A549 (cell line): ENCODE results near the gene TCERG1L. TPM values are rescaled to one million over a fixed set of nuclear protein-coding genes. Genes with fewer than 3 reads are reported as not detected.

Experiments
- ATAC-seq, 2 experiments: fragments of 200-7000 bp in 1 of 2; fragments of >200 bp in 1 of 2; cut with Nextera tagmentation in 1 of 2; cut with Tn5 transposase in 1 of 2; 3 replicates each; pipeline versions ENCODE4 v1.8.0 to v1.9.1; 2018 to 2020; ENCODE audit warnings: mild to moderate bottlenecking in 1 of 2, moderate library complexity in 1 of 2
- CTCF ChIA-PET: fragments of 300-600 bp; sonication (Branson Sonifier 250); formaldehyde crosslinking; extraction: SDS; loops from one replicate; lab custom pipeline; 2021; ENCODE audit warnings: antibody characterized with exemption, inconsistent platforms; lab: Yijun Ruan, JAX
- POLR2A ChIA-PET: fragments of 350-600 bp; formaldehyde crosslinking; extraction: SDS; loops from one replicate; lab custom pipeline; 2021; ENCODE audit warnings: antibody characterized with exemption, inconsistent platforms; lab: Yijun Ruan, JAX
- DNase-seq, 2 experiments: peaks; one replicate each; pipeline versions ENCODE4 v3.0.0 to v3.0.0-alpha.2; 2011 to 2016; ENCODE audit warnings: low read depth in 1 of 2, low spot score in 1 of 2
- FAIRE-seq: peaks from 2 replicates; lab custom pipeline; 2011; peaks lifted over from hg19 to GRCh38; lab: Jason Lieb, UNC
- H3K27ac ChIP-seq, 2 experiments: fragments of >200 bp; sonication (Bioruptor Twin); formaldehyde crosslinking; 3 replicates each; pipeline ENCODE4 v1.5.1; 2016 to 2017
- H3K4me1 ChIP-seq: fragments of >200 bp; sonication (Bioruptor Twin); formaldehyde crosslinking; 3 replicates; pipeline ENCODE4 v1.6.1; 2016
- H3K4me2 ChIP-seq: fragments of >200 bp; sonication (Bioruptor Twin); formaldehyde crosslinking; 3 replicates; pipeline ENCODE4 v1.6.1; 2016
- H3K4me3 ChIP-seq: fragments of >200 bp; sonication (Bioruptor Twin); formaldehyde crosslinking; 3 replicates; pipeline ENCODE4 v1.5.1; 2016
- H3K9me3 ChIP-seq: fragments of >200 bp; sonication (Bioruptor Twin); formaldehyde crosslinking; 3 replicates; pipeline ENCODE4 v1.6.1; 2016
- CBX2 ChIP-seq: fragments of 200-600 bp; sonication (generic); IDR thresholded peaks from 2 replicates; pipeline ENCODE4 v1.6.1; 2016; ENCODE audit warnings: low read depth, mild to moderate bottlenecking, borderline replicate concordance
- CEBPB ChIP-seq, 2 experiments: fragments of >200 bp in 1 of 2; sonication (Bioruptor Twin) in 1 of 2; formaldehyde crosslinking in 1 of 2; IDR thresholded peaks; 2 replicates each; pipeline ENCODE4 v1.6.1; 2012 to 2016
- CHD2 ChIP-seq: fragments of 150-350 bp; IDR thresholded peaks from 2 replicates; pipeline ENCODE4 v1.6.1; 2014; ENCODE audit warnings: low read length; ENCODE audit not compliant: partially characterized antibody
- EHF ChIP-seq: fragments of 250-450 bp; sonication (Bioruptor Pico); IDR thresholded peaks from 2 replicates; pipeline ENCODE4 v1.5.0; 2020; ENCODE audit warnings: mild to moderate bottlenecking
- EHMT2 ChIP-seq: fragments of 200-600 bp; sonication (generic); IDR thresholded peaks from 2 replicates; pipeline ENCODE4 v1.6.1; 2016; ENCODE audit warnings: antibody characterized with exemption, low read depth, mild to moderate bottlenecking, moderate library complexity
- ESRRA ChIP-seq: fragments of 150-350 bp; IDR thresholded peaks from 2 replicates; pipeline ENCODE4 v1.6.1; 2014; ENCODE audit warnings: mild to moderate bottlenecking, low read length, borderline replicate concordance
- FOXS1 ChIP-seq: fragments of 250-450 bp; sonication (Bioruptor Pico); IDR thresholded peaks from 2 replicates; pipeline ENCODE4 v1.5.0; 2020; ENCODE audit warnings: mild to moderate bottlenecking, moderate library complexity
- HOXA7 ChIP-seq: fragments of 250-450 bp; sonication (Bioruptor Pico); IDR thresholded peaks from 2 replicates; pipeline ENCODE4 v1.5.0; 2020; ENCODE audit warnings: mild to moderate bottlenecking, moderate library complexity
- HOXB13 ChIP-seq: fragments of 250-450 bp; sonication (Bioruptor Pico); IDR thresholded peaks from 2 replicates; pipeline ENCODE4 v1.5.0; 2020; ENCODE audit warnings: low read depth, mild to moderate bottlenecking, moderate library complexity
- JUNB ChIP-seq: fragments of >200 bp; sonication (Bioruptor Twin); formaldehyde crosslinking; IDR thresholded peaks from 2 replicates; pipeline ENCODE4 v1.6.1; 2016
- KDM5A ChIP-seq: fragments of 200-600 bp; sonication (generic); IDR thresholded peaks from 2 replicates; pipeline ENCODE4 v1.6.1; 2016; ENCODE audit warnings: antibody characterized with exemption, mild to moderate bottlenecking
- MYC ChIP-seq: IDR thresholded peaks from 2 replicates; pipeline ENCODE4 v1.6.1; 2012; ENCODE audit warnings: mild to moderate bottlenecking, inconsistent platforms, low read length, improper control_type of control experiment, borderline replicate concordance
- NFE2L2 ChIP-seq: fragments of 150-350 bp; conservative IDR thresholded peaks from 2 replicates; pipeline ENCODE4 v1.6.1; 2014; ENCODE audit warnings: low read length
- NR3C1 ChIP-seq: fragments of >200 bp; sonication (Bioruptor Twin); formaldehyde crosslinking; IDR thresholded peaks from 3 replicates; pipeline ENCODE4 v1.6.1; 2017
- POLR2A ChIP-seq: IDR thresholded peaks from 2 replicates; pipeline ENCODE4 v1.6.1; 2012; ENCODE audit warnings: mild to moderate bottlenecking, low read length
- RARB ChIP-seq: fragments of 250-450 bp; sonication (Bioruptor Pico); IDR thresholded peaks from 2 replicates; pipeline ENCODE4 v1.8.0; 2021; ENCODE audit warnings: mild to moderate bottlenecking, moderate library complexity
- RCOR1 ChIP-seq: fragments of 150-350 bp; IDR thresholded peaks from 2 replicates; pipeline ENCODE4 v1.6.1; 2014; ENCODE audit warnings: antibody characterized with exemption, low read length, low read depth
- RFX5 ChIP-seq: fragments of 450-650 bp; IDR thresholded peaks from 2 replicates; pipeline ENCODE4 v1.7.1; 2014; ENCODE audit warnings: antibody characterized with exemption, mild to moderate bottlenecking, moderate library complexity
- SMC3 ChIP-seq: fragments of >200 bp; sonication (Bioruptor Twin); formaldehyde crosslinking; IDR thresholded peaks from 3 replicates; pipeline ENCODE4 v1.6.1; 2018; ENCODE audit warnings: inconsistent platforms
- TP53 ChIP-seq: fragments of 250-450 bp; sonication (Bioruptor Pico); IDR thresholded peaks from 2 replicates; pipeline ENCODE4 v1.5.0; 2021; ENCODE audit warnings: mild to moderate bottlenecking, moderate library complexity
- ZSCAN20 ChIP-seq: fragments of 250-450 bp; sonication (Bioruptor Pico); IDR thresholded peaks from 2 replicates; pipeline ENCODE4 v1.8.0; 2022; ENCODE audit warnings: mild to moderate bottlenecking, moderate library complexity
- WGBS: methylation state at CpG from one replicate; pipeline ENCODE4 v1.1.6; 2017; ENCODE audit errors: missing lambda C conversion rate; 5-methylcytosine and 5-hydroxymethylcytosine counted together
- polyA plus RNA-seq, 4 experiments: library from polyadenylated mRNA; depleted of rRNA in 3 of 4; stranded (reverse); fragments of >200 nt; fragmentation: RNase III in 1 of 4; extraction: RNeasy Plus Mini Kit Qiagen cat#74134 plus additional on column Dnase treatment in 1 of 4; gene quantifications; 2 replicates in 3 of 4; 3 replicates in 1 of 4; pipeline ENCODE4 v1.2.3, GENCODE V29; 2011 to 2017
- TF ChIP-seq, protein P1 (sequence below): IDR thresholded peaks from 2 replicates; pipeline ENCODE4 v1.6.1; 2012
- TF ChIP-seq, protein P2 (sequence below): fragments of >200 bp; sonication (Bioruptor Twin); formaldehyde crosslinking; IDR thresholded peaks from 3 replicates; pipeline ENCODE4 v1.5.1; 2016
- TF ChIP-seq, protein P3 (sequence below): fragments of 450-650 bp; IDR thresholded peaks from 2 replicates; pipeline ENCODE4 v1.6.1; 2014; ENCODE audit warnings: antibody characterized with exemption
- TF ChIP-seq, protein P4 (sequence below): IDR thresholded peaks from 2 replicates; pipeline ENCODE4 v1.6.1; 2012; ENCODE audit warnings: low read depth, borderline replicate concordance

TCERG1L gene
- polyA plus RNA-seq, 2 of the 4 experiments (the other 2 are of a cell fraction), result not detected

DNA sequence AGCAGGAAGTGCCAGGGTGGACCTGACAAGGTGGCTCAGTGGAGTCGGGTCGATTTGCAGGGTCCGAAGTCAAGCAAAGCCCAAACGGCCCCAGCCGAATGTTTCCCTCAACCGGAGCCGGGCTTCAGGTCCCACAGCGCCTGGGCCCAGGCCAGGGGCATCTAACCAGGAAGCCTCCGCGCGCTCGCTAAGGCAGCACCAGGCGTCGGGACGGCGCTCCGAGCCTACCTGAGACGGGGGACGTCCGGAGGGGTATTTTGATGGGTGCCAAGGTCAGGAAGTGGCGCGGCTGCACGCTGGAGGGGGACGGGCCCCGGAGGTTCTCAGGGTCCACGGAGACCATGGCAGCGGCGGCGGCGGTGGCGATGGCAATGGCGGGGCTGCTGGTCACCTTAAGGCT, 51.5 kb downstream of the TCERG1L start:
- no peak for DNase-seq

DNA sequence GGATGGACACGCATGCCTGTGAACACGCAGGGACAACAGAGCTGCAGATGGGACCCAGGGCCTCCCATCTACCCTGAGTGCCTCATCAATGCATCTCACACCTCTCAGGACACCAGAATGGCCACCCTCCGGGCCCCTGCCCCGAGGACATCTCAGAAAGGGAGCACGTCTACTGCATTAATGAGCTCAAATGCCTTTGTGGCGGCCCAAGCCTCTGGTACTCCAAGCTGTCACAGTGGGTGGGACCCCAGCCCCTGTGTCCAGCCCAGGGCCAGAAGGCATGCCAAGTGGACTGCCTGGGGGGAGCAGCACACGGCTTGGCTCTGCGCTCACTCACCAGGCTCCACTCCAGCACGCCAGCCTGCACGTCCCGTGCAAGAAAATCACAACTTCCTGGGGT, 52.0 kb downstream of the TCERG1L start:
- FAIRE-seq, result no peak
- ATAC-seq, result no peak
- Histone ChIP-seq H3K27ac (no peak overlapping the region), H3K9me3 (no peaks in the 10 kb centered on the region), H3K4me1 (no peaks in the 10 kb centered on the region), H3K4me3 (no peak overlapping the region), H3K4me2 (no peak overlapping the region)
- TF ChIP-seq NFE2L2, result no peak
- TF ChIP-seq POLR2A, result no peak
- no peak for TF ChIP-seq MYC
- TF ChIP-seq RARB, result no peak
- no peak for TF ChIP-seq CBX2
- no peak for TF ChIP-seq SMC3
- ChIA-PET CTCF (no interaction called here), POLR2A (no interaction called here)
- WGBS, result 20% methylated on average over 4 of the region's 11 CpGs
- no peak for DNase-seq

More for the DNA sequence above, 51.5 kb downstream of the TCERG1L start:
- ATAC-seq (no peak), FAIRE-seq (no peak)
- TF ChIP-seq EHMT2, result no peak
- TF ChIP-seq, protein P1, sequence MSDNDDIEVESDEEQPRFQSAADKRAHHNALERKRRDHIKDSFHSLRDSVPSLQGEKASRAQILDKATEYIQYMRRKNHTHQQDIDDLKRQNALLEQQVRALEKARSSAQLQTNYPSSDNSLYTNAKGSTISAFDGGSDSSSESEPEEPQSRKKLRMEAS, result no peak
- no peak for TF ChIP-seq RCOR1
- no peak for TF ChIP-seq JUNB
- TF ChIP-seq CEBPB (IDR thresholded peaks at IDR 0.05), result no peak
- no peak for TF ChIP-seq NR3C1
- no peak for TF ChIP-seq HOXB13 (CRISPR knock-in tag)
- TF ChIP-seq ZSCAN20, result no peak
- no peak for TF ChIP-seq CBX2
- TF ChIP-seq, protein P2, sequence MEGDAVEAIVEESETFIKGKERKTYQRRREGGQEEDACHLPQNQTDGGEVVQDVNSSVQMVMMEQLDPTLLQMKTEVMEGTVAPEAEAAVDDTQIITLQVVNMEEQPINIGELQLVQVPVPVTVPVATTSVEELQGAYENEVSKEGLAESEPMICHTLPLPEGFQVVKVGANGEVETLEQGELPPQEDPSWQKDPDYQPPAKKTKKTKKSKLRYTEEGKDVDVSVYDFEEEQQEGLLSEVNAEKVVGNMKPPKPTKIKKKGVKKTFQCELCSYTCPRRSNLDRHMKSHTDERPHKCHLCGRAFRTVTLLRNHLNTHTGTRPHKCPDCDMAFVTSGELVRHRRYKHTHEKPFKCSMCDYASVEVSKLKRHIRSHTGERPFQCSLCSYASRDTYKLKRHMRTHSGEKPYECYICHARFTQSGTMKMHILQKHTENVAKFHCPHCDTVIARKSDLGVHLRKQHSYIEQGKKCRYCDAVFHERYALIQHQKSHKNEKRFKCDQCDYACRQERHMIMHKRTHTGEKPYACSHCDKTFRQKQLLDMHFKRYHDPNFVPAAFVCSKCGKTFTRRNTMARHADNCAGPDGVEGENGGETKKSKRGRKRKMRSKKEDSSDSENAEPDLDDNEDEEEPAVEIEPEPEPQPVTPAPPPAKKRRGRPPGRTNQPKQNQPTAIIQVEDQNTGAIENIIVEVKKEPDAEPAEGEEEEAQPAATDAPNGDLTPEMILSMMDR, result no peak
- TF ChIP-seq KDM5A, result no peak
- no peak for TF ChIP-seq SMC3
- no peak for TF ChIP-seq TP53 (CRISPR knock-in tag)
- TF ChIP-seq RFX5, result no peak
- TF ChIP-seq, protein P3, sequence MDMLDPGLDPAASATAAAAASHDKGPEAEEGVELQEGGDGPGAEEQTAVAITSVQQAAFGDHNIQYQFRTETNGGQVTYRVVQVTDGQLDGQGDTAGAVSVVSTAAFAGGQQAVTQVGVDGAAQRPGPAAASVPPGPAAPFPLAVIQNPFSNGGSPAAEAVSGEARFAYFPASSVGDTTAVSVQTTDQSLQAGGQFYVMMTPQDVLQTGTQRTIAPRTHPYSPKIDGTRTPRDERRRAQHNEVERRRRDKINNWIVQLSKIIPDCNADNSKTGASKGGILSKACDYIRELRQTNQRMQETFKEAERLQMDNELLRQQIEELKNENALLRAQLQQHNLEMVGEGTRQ, result no peak
- TF ChIP-seq EHF (CRISPR knock-in tag), result no peak
- no peak for TF ChIP-seq CHD2
- TF ChIP-seq HOXA7 (CRISPR knock-in tag), result no peak
- TF ChIP-seq ESRRA, result no peak
- no peak for TF ChIP-seq FOXS1 (CRISPR knock-in tag)
- ChIA-PET CTCF (no interaction called here), POLR2A (no interaction called here)
- WGBS, result 39% methylated on average over 11 of the region's 32 CpGs
- Histone ChIP-seq H3K27ac (no peak overlapping the region), H3K4me1 (no peaks in the 10 kb centered on the region), H3K4me2 (no peak overlapping the region), H3K4me3 (no peak overlapping the region), H3K9me3 (no peaks in the 10 kb centered on the region)

DNA sequence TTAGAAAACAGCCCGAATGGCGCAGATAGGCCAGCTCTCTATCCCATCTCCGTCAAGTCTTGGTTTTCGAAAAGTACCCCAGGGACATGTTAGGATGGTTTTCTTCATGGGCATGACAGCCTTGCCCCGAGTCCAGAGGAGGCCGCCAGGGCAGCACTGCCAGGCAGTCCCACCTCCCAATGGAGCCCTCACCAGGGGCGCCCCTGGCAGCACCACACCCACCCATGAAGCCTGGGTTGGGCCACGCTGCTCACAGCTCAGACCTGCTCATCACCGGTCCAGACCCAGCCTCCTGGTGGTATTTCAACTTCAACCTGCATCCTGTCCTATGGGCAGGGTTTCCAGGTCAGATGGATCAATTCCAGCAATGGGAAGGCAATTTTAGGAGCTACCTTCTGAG, 53.3 kb downstream of the TCERG1L start:
- ChIA-PET POLR2A (no interaction called here), CTCF (no interaction called here)
- Histone ChIP-seq H3K9me3 (no peaks in the 10 kb centered on the region), H3K4me1 (no peaks in the 10 kb centered on the region), H3K4me2 (no peak overlapping the region), H3K4me3 (no peak overlapping the region)
- DNase-seq (no peak), FAIRE-seq (no peak), ATAC-seq (no peak)
- WGBS, result 15% methylated on average over 7 of the region's 9 CpGs
- TF ChIP-seq, protein P4, sequence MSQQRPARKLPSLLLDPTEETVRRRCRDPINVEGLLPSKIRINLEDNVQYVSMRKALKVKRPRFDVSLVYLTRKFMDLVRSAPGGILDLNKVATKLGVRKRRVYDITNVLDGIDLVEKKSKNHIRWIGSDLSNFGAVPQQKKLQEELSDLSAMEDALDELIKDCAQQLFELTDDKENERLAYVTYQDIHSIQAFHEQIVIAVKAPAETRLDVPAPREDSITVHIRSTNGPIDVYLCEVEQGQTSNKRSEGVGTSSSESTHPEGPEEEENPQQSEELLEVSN, result no peak
- TF ChIP-seq, all 56 proteins: peak for 0
- no peak overlapping the region for H3K27ac ChIP-seq
